ENCODE results near the gene VWC2L.

The VWC2L gene

GRCh38 chr2:214515111-214515510 is 104.3 kb downstream of the VWC2L start:
- no peak for DNase-seq (ENCODE audit: low spot score in 2 of 2)
- H3K27ac Mint-ChIP-seq (ENCODE audit: low read depth) = no peak overlapping the region
- no peaks in the 10 kb centered on the region for H3K4me1 Mint-ChIP-seq
- no peak overlapping the region for H3K4me3 Mint-ChIP-seq
- H3K36me3 Mint-ChIP-seq (ENCODE audit: insufficient read depth) = no peaks in the 10 kb centered on the region
- no peak for ATAC-seq (replicated peaks; ENCODE audit: extremely low read depth, poor library complexity, severe bottlenecking)
- no peaks in the 10 kb centered on the region for H3K9me3 Mint-ChIP-seq
- H3K27me3 Mint-ChIP-seq = no peaks in the 10 kb centered on the region

DNA sequence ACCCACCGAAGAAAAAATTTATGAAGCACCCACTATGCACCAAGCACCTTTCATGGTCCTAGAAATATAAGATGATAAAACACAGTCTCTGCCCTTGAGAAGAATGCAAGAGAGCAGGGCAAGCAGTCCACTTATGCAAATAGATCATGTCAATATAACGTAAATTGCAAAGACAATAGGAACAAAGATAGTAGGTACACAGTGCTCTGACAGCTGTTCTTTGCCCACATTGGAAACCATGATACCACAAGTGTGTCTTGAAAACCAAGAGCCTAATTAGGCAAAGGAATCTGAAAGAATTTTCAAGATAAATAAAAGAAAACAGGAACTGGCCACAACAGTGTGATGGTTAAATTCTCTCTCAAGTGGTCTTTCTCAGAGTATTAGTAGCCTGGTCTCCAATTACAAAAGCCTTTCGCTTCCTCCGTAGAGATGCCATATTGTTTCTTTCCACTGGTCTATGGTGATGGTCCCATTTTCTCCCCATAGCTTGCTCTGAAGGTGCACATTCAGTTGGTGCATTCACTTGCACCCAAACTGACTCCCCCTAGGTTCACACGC is 108.5 kb downstream of the VWC2L start:
- Mint-ChIP-seq H3K4me1 (no peaks in the 10 kb centered on the region), H3K4me3 (no peak overlapping the region), H3K27ac (ENCODE audit: low read depth) (no peak overlapping the region), H3K9me3 (no peaks in the 10 kb centered on the region), H3K27me3 (no peaks in the 10 kb centered on the region), H3K36me3 (ENCODE audit: insufficient read depth) (no peaks in the 10 kb centered on the region)
- ATAC-seq (replicated peaks; ENCODE audit: extremely low read depth, poor library complexity, severe bottlenecking) = no peak
- DNase-seq (ENCODE audit: low spot score in 2 of 2) = no peak

DNA sequence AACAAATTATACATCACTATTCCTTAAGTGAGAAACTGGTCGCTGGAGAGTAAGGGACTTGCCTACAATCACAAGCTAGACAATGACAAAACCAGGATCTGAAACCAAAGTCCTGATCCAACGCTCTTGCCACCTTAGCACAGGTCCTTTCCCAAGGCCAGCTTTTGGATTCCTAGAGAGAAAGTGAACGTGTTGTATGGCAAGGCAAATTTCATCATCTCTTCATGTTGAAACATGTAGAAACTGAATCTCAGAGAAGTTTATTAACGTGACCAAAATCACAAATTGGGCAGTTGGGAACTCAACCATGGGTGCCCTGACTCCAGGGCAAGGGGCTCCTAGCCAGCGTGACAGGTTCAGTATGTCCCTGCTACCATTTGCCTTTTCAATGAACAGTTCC is 118.2 kb downstream of the VWC2L start:
- H3K27me3 Mint-ChIP-seq = no peaks in the 10 kb centered on the region
- no peaks in the 10 kb centered on the region for H3K4me1 Mint-ChIP-seq
- no peaks in the 10 kb centered on the region for H3K9me3 Mint-ChIP-seq
- H3K27ac Mint-ChIP-seq (ENCODE audit: low read depth) = no peak overlapping the region
- DNase-seq (ENCODE audit: low spot score in 2 of 2) (no peak), ATAC-seq (replicated peaks; ENCODE audit: extremely low read depth, poor library complexity, severe bottlenecking) (no peak)
- H3K4me3 Mint-ChIP-seq = no peak overlapping the region
- no peaks in the 10 kb centered on the region for H3K36me3 Mint-ChIP-seq (ENCODE audit: insufficient read depth)

DNA sequence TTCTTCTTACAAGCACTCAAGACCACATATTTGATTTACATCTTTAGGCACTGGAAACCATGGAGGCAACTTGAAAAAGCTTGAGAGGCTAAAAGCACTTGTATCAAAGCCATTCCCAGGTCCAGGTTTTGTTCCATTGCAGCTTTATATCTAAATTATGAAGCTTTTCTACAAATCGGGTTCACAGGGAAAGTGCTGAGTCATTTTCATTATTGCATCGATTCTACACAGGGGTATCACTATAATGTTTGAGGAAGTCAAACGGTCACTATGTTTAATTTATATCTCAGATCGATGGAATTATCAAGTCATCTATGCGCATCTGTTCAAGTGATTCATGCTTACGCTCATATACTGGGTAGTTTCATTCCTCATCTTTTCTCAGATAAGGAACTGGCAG is 118.7 kb downstream of the VWC2L start:
- Mint-ChIP-seq H3K36me3 (ENCODE audit: insufficient read depth) (no peaks in the 10 kb centered on the region), H3K4me3 (no peak overlapping the region), H3K9me3 (no peaks in the 10 kb centered on the region), H3K4me1 (no peaks in the 10 kb centered on the region), H3K27ac (ENCODE audit: low read depth) (no peak overlapping the region), H3K27me3 (no peaks in the 10 kb centered on the region)
- no peak for ATAC-seq (replicated peaks; ENCODE audit: extremely low read depth, poor library complexity, severe bottlenecking)
- DNase-seq (ENCODE audit: low spot score in 2 of 2) = no peak

GRCh38 chr2:214533541-214533940 is 122.7 kb downstream of the VWC2L start:
- no peaks in the 10 kb centered on the region for H3K9me3 Mint-ChIP-seq

GRCh38 chr2:214536625-214537024 is 125.8 kb downstream of the VWC2L start:
- DNase-seq (ENCODE audit: low spot score in 2 of 2) (no peak), ATAC-seq (replicated peaks; ENCODE audit: extremely low read depth, poor library complexity, severe bottlenecking) (no peak)
- H3K36me3 Mint-ChIP-seq (ENCODE audit: insufficient read depth) = no peaks in the 10 kb centered on the region
- no peaks in the 10 kb centered on the region for H3K9me3 Mint-ChIP-seq
- H3K4me1 Mint-ChIP-seq = no peaks in the 10 kb centered on the region
- H3K27ac Mint-ChIP-seq (ENCODE audit: low read depth) = no peak overlapping the region
- peaks cover 9% of the 10 kb centered on the region for H3K27me3 Mint-ChIP-seq
- no peak overlapping the region for H3K4me3 Mint-ChIP-seq

More at GRCh38 chr2:214533541-214533940, 122.7 kb downstream of the VWC2L start:
- H3K4me1 Mint-ChIP-seq = no peaks in the 10 kb centered on the region
- ATAC-seq (replicated peaks; ENCODE audit: extremely low read depth, poor library complexity, severe bottlenecking) = no peak
- H3K27ac Mint-ChIP-seq (ENCODE audit: low read depth) = no peak overlapping the region
- no peak overlapping the region for H3K4me3 Mint-ChIP-seq
- DNase-seq (ENCODE audit: low spot score in 2 of 2) = no peak
- H3K36me3 Mint-ChIP-seq (ENCODE audit: insufficient read depth) = no peaks in the 10 kb centered on the region
- peaks cover 9% of the 10 kb centered on the region for H3K27me3 Mint-ChIP-seq

GRCh38 chr2:214537929-214538328 is 127.1 kb downstream of the VWC2L start:
- H3K9me3 Mint-ChIP-seq = no peaks in the 10 kb centered on the region
- no peak overlapping the region for H3K4me3 Mint-ChIP-seq
- H3K27me3 Mint-ChIP-seq = peaks cover 16% of the 10 kb centered on the region
- DNase-seq (ENCODE audit: low spot score in 2 of 2) (no peak), ATAC-seq (replicated peaks; ENCODE audit: extremely low read depth, poor library complexity, severe bottlenecking) (no peak)
- H3K27ac Mint-ChIP-seq (ENCODE audit: low read depth) = no peak overlapping the region
- H3K4me1 Mint-ChIP-seq = no peaks in the 10 kb centered on the region
- H3K36me3 Mint-ChIP-seq (ENCODE audit: insufficient read depth) = no peaks in the 10 kb centered on the region

DNA sequence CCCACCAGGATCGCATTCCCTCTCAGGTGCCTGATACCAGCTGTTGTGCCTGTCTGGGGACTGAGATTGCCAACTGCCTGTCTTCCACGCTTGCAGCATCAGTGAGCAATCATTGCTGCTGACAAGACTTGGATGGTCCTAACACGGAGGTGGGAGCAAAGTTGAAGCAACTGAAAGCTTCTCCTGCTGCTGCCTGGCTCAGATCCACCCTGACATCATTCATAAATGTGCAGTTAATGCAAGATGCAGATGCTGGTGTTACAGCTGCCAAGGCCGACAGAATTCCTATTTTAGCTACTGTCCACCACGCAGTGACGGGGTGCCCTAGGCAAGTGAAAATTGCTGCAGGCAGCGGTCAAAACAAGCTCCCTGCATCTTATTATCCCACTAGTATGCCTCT is 131.4 kb downstream of the VWC2L start:
- H3K27me3 Mint-ChIP-seq = peaks cover 26% of the 10 kb centered on the region
- ATAC-seq (replicated peaks; ENCODE audit: extremely low read depth, poor library complexity, severe bottlenecking) = no peak
- no peaks in the 10 kb centered on the region for H3K9me3 Mint-ChIP-seq
- DNase-seq (ENCODE audit: low spot score in 2 of 2) = no peak
- H3K4me1 Mint-ChIP-seq = no peaks in the 10 kb centered on the region
- no peak overlapping the region for H3K27ac Mint-ChIP-seq (ENCODE audit: low read depth)
- no peak overlapping the region for H3K4me3 Mint-ChIP-seq
- no peaks in the 10 kb centered on the region for H3K36me3 Mint-ChIP-seq (ENCODE audit: insufficient read depth)

- Mint-ChIP-seq H3K4me1 (no peaks in the 10 kb centered on the region), H3K9me3 (no peaks in the 10 kb centered on the region), H3K4me3 (no peak overlapping the region), H3K27me3 (peaks cover 22% of the 10 kb centered on the region), H3K36me3 (ENCODE audit: insufficient read depth) (no peaks in the 10 kb centered on the region), H3K27ac (ENCODE audit: low read depth) (no peak overlapping the region)
- no peak for DNase-seq (ENCODE audit: low spot score in 2 of 2)
- ATAC-seq (replicated peaks; ENCODE audit: extremely low read depth, poor library complexity, severe bottlenecking) = no peak
Observed at GRCh38 chr2:214542866-214543265, 132.0 kb downstream of the VWC2L start.

DNA sequence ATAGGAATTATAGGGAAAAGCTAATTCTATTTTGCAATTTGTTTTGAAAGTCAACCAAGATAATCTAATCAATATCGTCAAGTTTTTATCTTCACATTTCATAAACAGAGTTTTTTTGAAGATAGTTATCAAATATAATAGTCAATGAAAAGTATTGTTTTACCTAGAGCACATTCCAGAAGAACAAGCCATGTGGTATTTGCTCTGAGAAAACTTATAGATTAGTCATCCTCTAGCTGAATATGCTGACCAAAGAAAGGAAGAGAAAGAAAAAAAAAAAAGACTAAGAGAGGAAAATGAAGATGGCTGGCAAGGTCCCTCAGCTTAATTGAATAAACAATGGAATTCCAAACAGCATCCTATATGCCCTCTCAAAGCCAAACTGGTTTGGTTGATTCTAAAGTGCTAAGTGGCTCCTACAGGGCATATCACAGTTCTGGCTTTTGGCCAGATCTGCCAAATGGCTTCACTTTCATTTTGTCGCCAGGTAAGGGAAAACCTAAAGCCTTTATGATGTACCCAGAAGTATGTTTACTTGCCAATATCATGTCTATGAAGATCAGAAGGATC is 132.6 kb downstream of the VWC2L start:
- H3K27ac Mint-ChIP-seq (ENCODE audit: low read depth) = no peak overlapping the region
- H3K4me3 Mint-ChIP-seq = no peak overlapping the region
- ATAC-seq (replicated peaks; ENCODE audit: extremely low read depth, poor library complexity, severe bottlenecking) = no peak
- peaks cover 22% of the 10 kb centered on the region for H3K27me3 Mint-ChIP-seq
- H3K9me3 Mint-ChIP-seq = no peaks in the 10 kb centered on the region
- H3K4me1 Mint-ChIP-seq = no peaks in the 10 kb centered on the region
- no peaks in the 10 kb centered on the region for H3K36me3 Mint-ChIP-seq (ENCODE audit: insufficient read depth)
- DNase-seq (ENCODE audit: low spot score in 2 of 2) = no peak

GRCh38 chr2:214545898-214546542 is 135.2 kb downstream of the VWC2L start:
- no peak for ATAC-seq (replicated peaks; ENCODE audit: extremely low read depth, poor library complexity, severe bottlenecking)
- H3K4me1 Mint-ChIP-seq = no peaks in the 10 kb centered on the region
- DNase-seq (ENCODE audit: low spot score in 2 of 2) = no peak
- H3K36me3 Mint-ChIP-seq (ENCODE audit: insufficient read depth) = no peaks in the 10 kb centered on the region
- H3K9me3 Mint-ChIP-seq = no peaks in the 10 kb centered on the region
- no peak overlapping the region for H3K4me3 Mint-ChIP-seq
- no peak overlapping the region for H3K27ac Mint-ChIP-seq (ENCODE audit: low read depth)
- peaks cover 22% of the 10 kb centered on the region for H3K27me3 Mint-ChIP-seq

- Mint-ChIP-seq H3K4me3 (no peak overlapping the region), H3K4me1 (no peaks in the 10 kb centered on the region), H3K9me3 (no peaks in the 10 kb centered on the region), H3K36me3 (ENCODE audit: insufficient read depth) (no peaks in the 10 kb centered on the region), H3K27ac (ENCODE audit: low read depth) (no peak overlapping the region), H3K27me3 (peaks cover 15% of the 10 kb centered on the region)
- ATAC-seq (replicated peaks; ENCODE audit: extremely low read depth, poor library complexity, severe bottlenecking) = no peak
- DNase-seq (ENCODE audit: low spot score in 2 of 2) = no peak
Observed at GRCh38 chr2:214547931-214548330, 137.1 kb downstream of the VWC2L start.

- Mint-ChIP-seq H3K4me1 (no peaks in the 10 kb centered on the region), H3K27me3 (peaks cover 12% of the 10 kb centered on the region), H3K27ac (ENCODE audit: low read depth) (no peak overlapping the region), H3K36me3 (ENCODE audit: insufficient read depth) (no peaks in the 10 kb centered on the region), H3K4me3 (no peak overlapping the region), H3K9me3 (no peaks in the 10 kb centered on the region)
- DNase-seq (ENCODE audit: low spot score in 2 of 2) (no peak), ATAC-seq (replicated peaks; ENCODE audit: extremely low read depth, poor library complexity, severe bottlenecking) (no peak)
Observed at GRCh38 chr2:214549946-214550345, 139.1 kb downstream of the VWC2L start.

Measured in central memory CD8-positive, alpha-beta T cell (primary cell).